ENCODE measurements around the gene IFI44L.
A peak's percentile ranks its signal among the peaks of the same experiment; 100 is the strongest.

Gene IFI44L

GRCh38 chr1:78619803-78620579 lies at the start of gene IFI44L:
TSS of gene IFI44L (plus strand) at chr1:78620448. CDS start at chr1:78627916, 7,468 bp downstream.
- Mint-ChIP-seq H3K4me3 (peak within 1 kb of the TSS; percentile 75), H3K9me3 (no peaks in the 10 kb centered on the region), H3K27me3 (peaks cover 7% of the 10 kb centered on the region), H3K4me1 (peaks cover 60% of the 10 kb centered on the region), H3K36me3 (peaks cover 19% of the 10 kb centered on the region), H3K27ac (peak within 1 kb of the TSS; percentile 85)
- peak; percentile 80 for DNase-seq
- CTCF ChIA-PET: interaction anchor here (0.8 to 1.9 kb wide), 7 partner anchors 11 to 733 kb away, joined by 3 to 4 read pairs (median 4); partner anchors contain the start of genes DNAJB4 and IFI44

DNA sequence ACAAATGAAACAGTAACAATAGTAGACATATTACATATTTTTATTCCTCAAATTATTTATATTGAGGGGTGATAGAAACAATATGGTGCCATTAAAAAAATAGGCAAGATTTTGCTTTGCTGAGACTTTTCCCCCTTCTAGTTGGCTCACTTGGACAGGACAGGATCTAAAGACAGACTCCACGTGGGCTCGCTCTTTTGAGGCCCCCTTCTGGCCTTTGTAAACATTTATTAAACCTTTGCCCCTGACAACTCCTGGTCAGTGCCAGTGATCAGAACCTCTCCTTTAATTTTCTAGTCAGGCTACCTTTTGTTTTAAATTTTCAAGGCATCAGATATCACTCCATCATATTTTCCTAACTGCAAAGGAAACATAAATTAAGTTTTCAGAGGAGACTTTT lies 49.7 kb upstream of the IFI44L start:
- Mint-ChIP-seq H3K9me3 (no peaks in the 10 kb centered on the region), H3K4me3 (no peak overlapping the region), H3K27me3 (no peaks in the 10 kb centered on the region), H3K36me3 (no peaks in the 10 kb centered on the region), H3K27ac (no peak overlapping the region), H3K4me1 (no peaks in the 10 kb centered on the region)
- no peak for DNase-seq
- CTCF ChIA-PET: no interaction called here

DNA sequence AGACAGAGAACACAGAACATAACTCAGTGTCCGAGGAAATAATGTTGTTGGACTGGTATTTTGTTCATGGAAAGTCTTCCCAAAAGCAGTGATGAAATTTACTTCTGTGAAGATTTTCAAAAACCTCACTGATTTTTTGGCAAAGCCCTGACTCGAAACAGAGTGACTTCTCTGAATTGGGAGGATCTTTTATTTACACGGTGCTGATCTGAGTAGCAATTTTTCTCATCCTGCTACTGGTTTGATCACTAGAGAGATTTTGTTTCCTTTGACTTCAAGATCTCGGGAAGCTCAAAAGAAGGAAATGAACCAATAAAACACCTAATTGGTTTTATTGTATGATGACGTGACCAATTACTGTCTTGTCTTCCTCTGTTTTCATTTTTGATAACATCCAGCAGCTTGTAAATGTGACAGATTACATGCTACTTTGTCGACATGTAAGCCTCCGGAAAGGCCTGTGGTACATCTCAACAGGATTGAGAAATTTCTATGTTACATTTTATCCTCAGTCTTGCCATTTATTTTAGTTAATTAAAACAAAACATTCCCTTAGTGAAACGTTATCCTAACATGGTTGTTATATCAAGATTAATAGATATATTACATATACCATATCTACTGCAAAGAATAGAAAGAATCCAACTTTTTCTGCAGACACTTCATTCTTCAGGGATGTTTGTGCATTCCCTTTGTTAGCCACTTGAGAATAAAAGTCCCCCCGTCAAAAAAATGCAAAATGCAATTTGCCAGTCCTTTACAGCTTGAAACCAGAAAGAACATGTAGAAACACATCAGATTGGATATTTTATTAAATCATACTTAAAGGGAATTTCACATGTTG lies 42.8 kb upstream of the IFI44L start:
- Mint-ChIP-seq H3K36me3 (no peaks in the 10 kb centered on the region), H3K27me3 (no peaks in the 10 kb centered on the region), H3K27ac (no peak overlapping the region), H3K9me3 (no peaks in the 10 kb centered on the region), H3K4me1 (no peaks in the 10 kb centered on the region), H3K4me3 (no peak overlapping the region)
- DNase-seq: no peak
- CTCF ChIA-PET: interaction anchor here (1.0 kb wide), 1 partner anchor 31 kb away, joined by 3 read pairs; no protein-coding TSS in a partner anchor

DNA sequence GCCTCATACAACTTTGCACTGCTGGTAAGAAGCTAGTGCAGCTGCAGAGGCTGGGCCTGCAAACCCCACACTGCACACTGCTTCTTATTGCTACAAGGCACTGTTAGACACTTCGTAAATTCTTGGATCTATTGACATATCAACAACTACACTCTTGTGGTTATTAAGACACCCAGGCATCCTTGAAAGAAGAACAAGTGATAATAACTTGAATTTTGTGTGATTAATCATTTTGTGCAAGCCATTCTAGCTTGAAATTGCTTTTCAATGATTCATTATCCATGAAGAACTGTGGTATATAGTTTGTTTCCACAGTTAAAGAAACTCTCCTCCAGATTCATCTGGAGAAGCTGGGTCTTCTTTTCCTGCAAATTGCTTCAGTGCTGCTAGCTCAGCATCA lies 33.7 kb upstream of the IFI44L start:
- no peaks in the 10 kb centered on the region for H3K9me3 Mint-ChIP-seq
- no peaks in the 10 kb centered on the region for H3K36me3 Mint-ChIP-seq
- CTCF ChIA-PET: no interaction called here
- no peak overlapping the region for H3K27ac Mint-ChIP-seq
- peaks cover 3% of the 10 kb centered on the region for H3K27me3 Mint-ChIP-seq
- no peaks in the 10 kb centered on the region for H3K4me1 Mint-ChIP-seq
- no peak for DNase-seq
- H3K4me3 Mint-ChIP-seq: no peak overlapping the region

GRCh38 chr1:78587211-78587610 lies 33.0 kb upstream of the IFI44L start:
- no peak for DNase-seq
- Mint-ChIP-seq H3K27ac (no peak overlapping the region), H3K9me3 (no peaks in the 10 kb centered on the region), H3K27me3 (peaks cover 3% of the 10 kb centered on the region), H3K36me3 (no peaks in the 10 kb centered on the region), H3K4me3 (no peak overlapping the region), H3K4me1 (no peaks in the 10 kb centered on the region)
- CTCF ChIA-PET: no interaction called here

DNA sequence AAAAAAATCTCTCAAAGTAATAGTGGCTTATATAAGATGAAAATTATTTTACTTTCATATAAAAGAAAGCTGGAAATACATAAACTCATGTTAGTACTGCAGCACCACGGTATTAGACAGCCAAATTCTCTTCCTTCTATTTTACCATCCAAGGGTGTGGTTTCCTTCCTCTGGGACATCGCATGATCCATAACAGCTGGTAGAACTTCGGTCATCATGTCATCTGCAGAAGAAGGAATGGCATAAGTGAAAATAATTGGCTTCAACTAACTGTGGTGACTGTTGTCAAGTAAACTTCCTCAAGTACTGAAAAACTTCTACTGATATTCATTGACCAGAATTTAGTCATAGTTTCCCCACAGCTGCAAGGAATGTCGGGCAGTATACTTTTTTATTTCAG lies 28.3 kb upstream of the IFI44L start:
- H3K27ac Mint-ChIP-seq: no peak overlapping the region
- DNase-seq: no peak
- no peaks in the 10 kb centered on the region for H3K4me1 Mint-ChIP-seq
- peaks cover 3% of the 10 kb centered on the region for H3K27me3 Mint-ChIP-seq
- CTCF ChIA-PET: interaction anchor here (0.7 kb wide), 1 partner anchor 16 kb away, joined by 3 read pairs; no protein-coding TSS in a partner anchor
- no peaks in the 10 kb centered on the region for H3K9me3 Mint-ChIP-seq
- no peaks in the 10 kb centered on the region for H3K36me3 Mint-ChIP-seq
- H3K4me3 Mint-ChIP-seq: no peak overlapping the region

GRCh38 chr1:78599294-78599693 lies 21.0 kb upstream of the IFI44L start:
- Mint-ChIP-seq H3K27me3 (no peaks in the 10 kb centered on the region), H3K9me3 (no peaks in the 10 kb centered on the region), H3K4me3 (no peak overlapping the region), H3K27ac (no peak overlapping the region), H3K4me1 (no peaks in the 10 kb centered on the region), H3K36me3 (no peaks in the 10 kb centered on the region)
- CTCF ChIA-PET: interaction anchor here (0.7 kb wide), 1 partner anchor 18 kb away, joined by 4 read pairs; no protein-coding TSS in a partner anchor
- DNase-seq: no peak

DNA sequence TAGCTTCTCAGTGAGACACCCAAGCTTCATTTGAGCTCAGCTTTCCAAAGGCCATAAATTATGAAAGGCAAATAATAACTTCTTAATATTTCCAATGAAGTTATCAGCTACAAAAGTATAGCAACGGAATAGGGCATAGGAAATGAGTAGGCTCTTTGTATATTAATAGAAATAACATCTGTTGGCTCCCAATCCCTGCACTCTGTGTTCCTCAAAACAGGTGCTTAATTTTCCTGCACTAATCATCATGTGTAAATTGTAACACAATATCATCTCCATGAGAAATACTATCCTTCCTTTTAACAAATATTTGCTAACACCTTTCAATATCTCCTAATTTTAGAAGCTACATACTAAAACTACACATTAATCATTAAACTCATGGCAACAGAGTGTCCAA lies 19.2 kb upstream of the IFI44L start:
- Mint-ChIP-seq H3K9me3 (no peaks in the 10 kb centered on the region), H3K36me3 (no peaks in the 10 kb centered on the region), H3K27me3 (peaks cover 3% of the 10 kb centered on the region), H3K4me1 (no peaks in the 10 kb centered on the region), H3K4me3 (no peak overlapping the region), H3K27ac (no peak overlapping the region)
- CTCF ChIA-PET: interaction anchor here (0.9 to 1.1 kb wide), 2 partner anchors 8 to 469 kb away, joined by 3 read pairs; no protein-coding TSS in a partner anchor
- DNase-seq: no peak

GRCh38 chr1:78603206-78603605 lies 17.0 kb upstream of the IFI44L start:
- no peak for DNase-seq
- Mint-ChIP-seq H3K27me3 (peaks cover 3% of the 10 kb centered on the region), H3K27ac (no peak overlapping the region), H3K36me3 (no peaks in the 10 kb centered on the region), H3K9me3 (no peaks in the 10 kb centered on the region), H3K4me3 (no peak overlapping the region), H3K4me1 (no peaks in the 10 kb centered on the region)
- CTCF ChIA-PET: interaction anchor here (0.6 kb wide), 1 partner anchor 457 kb away, joined by 3 read pairs; no protein-coding TSS in a partner anchor

- no peak for DNase-seq
- H3K4me1 Mint-ChIP-seq: no peaks in the 10 kb centered on the region
- no peaks in the 10 kb centered on the region for H3K36me3 Mint-ChIP-seq
- CTCF ChIA-PET: no interaction called here
- no peaks in the 10 kb centered on the region for H3K9me3 Mint-ChIP-seq
- no peak overlapping the region for H3K27ac Mint-ChIP-seq
- no peak overlapping the region for H3K4me3 Mint-ChIP-seq
- peaks cover 3% of the 10 kb centered on the region for H3K27me3 Mint-ChIP-seq
Measured at GRCh38 chr1:78604643-78605042, 15.6 kb upstream of the IFI44L start.

GRCh38 chr1:78606274-78606673 lies 14.0 kb upstream of the IFI44L start:
- Mint-ChIP-seq H3K36me3 (no peaks in the 10 kb centered on the region), H3K4me1 (no peaks in the 10 kb centered on the region), H3K27me3 (peaks cover 3% of the 10 kb centered on the region), H3K27ac (no peak overlapping the region), H3K4me3 (no peak overlapping the region), H3K9me3 (no peaks in the 10 kb centered on the region)
- DNase-seq: no peak
- CTCF ChIA-PET: interaction anchor here (0.8 to 4.4 kb wide), 4 partner anchors 11 to 475 kb away, joined by 3 to 42 read pairs (median 4); no protein-coding TSS in a partner anchor

GRCh38 chr1:78607334-78607927 lies 12.8 kb upstream of the IFI44L start:
- Mint-ChIP-seq H3K9me3 (no peaks in the 10 kb centered on the region), H3K27me3 (peaks cover 3% of the 10 kb centered on the region), H3K27ac (no peak overlapping the region), H3K36me3 (no peaks in the 10 kb centered on the region), H3K4me1 (no peaks in the 10 kb centered on the region), H3K4me3 (no peak overlapping the region)
- no peak for DNase-seq
- CTCF ChIA-PET: interaction anchor here (0.7 to 4.4 kb wide), 15 partner anchors 10 to 477 kb away, joined by 3 to 42 read pairs (median 4); no protein-coding TSS in a partner anchor

DNA sequence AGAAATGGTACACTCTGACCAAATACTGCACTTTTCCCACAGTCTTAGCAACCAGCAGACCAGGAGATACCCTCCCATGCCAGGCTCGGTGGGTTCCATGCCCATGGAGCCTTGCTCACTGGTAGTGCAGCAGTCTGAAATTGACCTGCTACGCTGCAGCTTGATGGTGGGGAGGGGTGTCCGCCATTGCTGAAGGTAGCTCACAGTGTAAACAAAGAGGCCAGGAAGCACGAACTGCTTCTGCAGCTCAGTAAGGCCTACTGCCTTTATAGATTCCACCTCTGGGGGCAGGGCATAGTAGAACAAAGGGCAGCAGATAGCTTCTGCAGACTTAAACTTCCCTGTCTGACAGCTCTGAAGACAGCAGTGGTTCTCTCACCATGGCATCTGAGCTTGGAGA lies 12.3 kb upstream of the IFI44L start:
- no peak overlapping the region for H3K4me3 Mint-ChIP-seq
- no peaks in the 10 kb centered on the region for H3K9me3 Mint-ChIP-seq
- peaks cover 3% of the 10 kb centered on the region for H3K27me3 Mint-ChIP-seq
- H3K36me3 Mint-ChIP-seq: no peaks in the 10 kb centered on the region
- DNase-seq: no peak
- CTCF ChIA-PET: interaction anchor here (0.9 to 4.4 kb wide), 12 partner anchors 9 to 477 kb away, joined by 3 to 42 read pairs (median 4); no protein-coding TSS in a partner anchor
- no peaks in the 10 kb centered on the region for H3K4me1 Mint-ChIP-seq
- H3K27ac Mint-ChIP-seq: no peak overlapping the region

- Mint-ChIP-seq H3K9me3 (no peaks in the 10 kb centered on the region), H3K27ac (no peak overlapping the region), H3K4me1 (peaks cover 38% of the 10 kb centered on the region), H3K36me3 (peaks cover 3% of the 10 kb centered on the region), H3K27me3 (peaks cover 7% of the 10 kb centered on the region), H3K4me3 (no peak overlapping the region)
- CTCF ChIA-PET: interaction anchor here (0.6 to 2.2 kb wide), 12 partner anchors 9 to 476 kb away, joined by 3 to 30 read pairs (median 4); partner anchors contain the start of gene IFI44
- DNase-seq: peak; percentile 65
Measured at GRCh38 chr1:78617615-78618026, 2.6 kb upstream of the IFI44L start.
